Mesenchymal stem cell (in vitro differentiated cells and primary cell): ENCODE results near the gene DHRSX.
"Not testable (repeated sequence)": the region's sequence is repeated elsewhere in the genome, so short reads cannot be mapped to it uniquely, and the experiment has no call there.

ENCODE experiments used
- DNase-seq: peaks from one replicate; pipeline ENCODE4 v3.0.0-alpha.2; 2013
- H2AFZ ChIP-seq: one replicate; pipeline ENCODE4 v1.6.1; 2013; ENCODE audit warnings: low read depth, mild to moderate bottlenecking, control low read depth, inconsistent platforms, low read length, moderate library complexity
- H2AK5ac ChIP-seq: 2 replicates; pipeline ENCODE4 v1.6.1; 2013; ENCODE audit warnings: low read length, moderate library complexity, mild to moderate bottlenecking, inconsistent platforms; ENCODE audit not compliant: severe bottlenecking
- H2BK120ac ChIP-seq: one replicate; pipeline ENCODE4 v1.6.1; 2013; ENCODE audit warnings: low read depth, mild to moderate bottlenecking, inconsistent platforms, low read length, moderate library complexity
- H2BK12ac ChIP-seq, 2 experiments: one replicate each; pipeline ENCODE4 v1.6.1; 2013; ENCODE audit warnings: inconsistent platforms in 2 of 2, low read length in 2 of 2, mild to moderate bottlenecking in 2 of 2, moderate library complexity in 2 of 2, control low read depth in 1 of 2
- H2BK15ac ChIP-seq: one replicate; pipeline ENCODE4 v1.6.1; 2013; ENCODE audit warnings: mild to moderate bottlenecking, low read depth, inconsistent platforms; ENCODE audit not compliant: poor library complexity, severe bottlenecking
- H2BK5ac ChIP-seq: 2 replicates; pipeline ENCODE4 v1.6.1; 2013; ENCODE audit warnings: low read depth, mild to moderate bottlenecking, low read length, control low read depth, inconsistent platforms; ENCODE audit not compliant: poor library complexity, severe bottlenecking
- H3K14ac ChIP-seq, 2 experiments: one replicate each; pipeline ENCODE4 v1.6.1; 2013; ENCODE audit warnings: inconsistent platforms in 2 of 2, low read length in 2 of 2, control low read depth in 1 of 2, mild to moderate bottlenecking in 1 of 2, moderate library complexity in 1 of 2
- H3K18ac ChIP-seq, 2 experiments: one replicate each; pipeline ENCODE4 v1.6.1; 2013; ENCODE audit warnings: inconsistent platforms in 2 of 2, low read length in 2 of 2, control low read depth in 1 of 2, low read depth in 1 of 2, mild to moderate bottlenecking in 1 of 2
- H3K23ac ChIP-seq, 2 experiments: one replicate each; pipeline ENCODE4 v1.6.1; 2013; ENCODE audit warnings: inconsistent platforms in 2 of 2, low read length in 2 of 2, mild to moderate bottlenecking in 2 of 2, moderate library complexity in 2 of 2, control low read depth in 1 of 2
- H3K27ac ChIP-seq: 2 replicates; pipeline ENCODE4 v1.5.1; 2013; ENCODE audit warnings: mild to moderate bottlenecking, moderate library complexity, low read length, control low read depth, inconsistent platforms; ENCODE audit not compliant: poor library complexity, severe bottlenecking
- H3K27me3 ChIP-seq, 2 experiments: 2 replicates each; pipeline versions ENCODE4 v1.6.1 to v1.7.0; 2013; ENCODE audit warnings: low read length in 2 of 2, mild to moderate bottlenecking in 2 of 2, moderate library complexity in 2 of 2, control low read depth in 1 of 2, inconsistent platforms in 1 of 2; ENCODE audit not compliant: control insufficient read depth in 1 of 2, insufficient read depth in 1 of 2
- H3K36me3 ChIP-seq, 2 experiments: 2 replicates each; pipeline versions ENCODE4 v1.6.1 to v1.7.0; 2013; ENCODE audit warnings: low read length in 2 of 2, control low read depth in 1 of 2, inconsistent platforms in 1 of 2, low read depth in 1 of 2, mild to moderate bottlenecking in 1 of 2; ENCODE audit not compliant: insufficient read depth in 2 of 2, control insufficient read depth in 1 of 2
- H3K4ac ChIP-seq, 2 experiments: one replicate each; pipeline ENCODE4 v1.6.1; 2013; ENCODE audit warnings: inconsistent platforms in 2 of 2, low read length in 2 of 2, mild to moderate bottlenecking in 2 of 2, moderate library complexity in 2 of 2, control low read depth in 1 of 2, low read depth in 1 of 2
- H3K4me1 ChIP-seq: 2 replicates; pipeline ENCODE4 v1.6.1; 2013; ENCODE audit warnings: low read depth, low read length, control low read depth; ENCODE audit not compliant: control insufficient read depth, insufficient read depth
- H3K4me2 ChIP-seq: 2 replicates; pipeline ENCODE4 v1.6.1; 2013; ENCODE audit warnings: low read length, mild to moderate bottlenecking, inconsistent platforms; ENCODE audit not compliant: poor library complexity, severe bottlenecking
- H3K4me3 ChIP-seq, 2 experiments: 2 replicates each; pipeline versions ENCODE4 v1.5.1 to v1.7.0; 2013; ENCODE audit warnings: low read length in 2 of 2, mild to moderate bottlenecking in 2 of 2, control low read depth in 1 of 2, low read depth in 1 of 2; ENCODE audit not compliant: insufficient read depth in 1 of 2
- H3K79me1 ChIP-seq: replicated peaks from 2 replicates; pipeline ENCODE4 v1.6.1; 2013; ENCODE audit warnings: mild to moderate bottlenecking, control low read depth, low read length, inconsistent platforms; ENCODE audit not compliant: poor library complexity, severe bottlenecking
- H3K9ac ChIP-seq: 2 replicates; pipeline ENCODE4 v1.7.0; 2013; ENCODE audit warnings: mild to moderate bottlenecking, low read length, moderate library complexity
- H3K9me3 ChIP-seq: 2 replicates; pipeline ENCODE4 v1.7.0; 2013; ENCODE audit warnings: mild to moderate bottlenecking, low read length; ENCODE audit not compliant: control insufficient read depth
- H4K8ac ChIP-seq: one replicate; pipeline ENCODE4 v1.6.1; 2013; ENCODE audit warnings: inconsistent platforms, mild to moderate bottlenecking, low read length, moderate library complexity
- H4K91ac ChIP-seq: one replicate; pipeline ENCODE4 v1.6.1; 2013; ENCODE audit warnings: mild to moderate bottlenecking, low read length, inconsistent platforms
- WGBS: methylation state at CpG from one replicate; pipeline ENCODE4 v1.1.7; 2013; ENCODE audit warnings: mixed read lengths; 5-methylcytosine and 5-hydroxymethylcytosine counted together

Gene DHRSX

DNA sequence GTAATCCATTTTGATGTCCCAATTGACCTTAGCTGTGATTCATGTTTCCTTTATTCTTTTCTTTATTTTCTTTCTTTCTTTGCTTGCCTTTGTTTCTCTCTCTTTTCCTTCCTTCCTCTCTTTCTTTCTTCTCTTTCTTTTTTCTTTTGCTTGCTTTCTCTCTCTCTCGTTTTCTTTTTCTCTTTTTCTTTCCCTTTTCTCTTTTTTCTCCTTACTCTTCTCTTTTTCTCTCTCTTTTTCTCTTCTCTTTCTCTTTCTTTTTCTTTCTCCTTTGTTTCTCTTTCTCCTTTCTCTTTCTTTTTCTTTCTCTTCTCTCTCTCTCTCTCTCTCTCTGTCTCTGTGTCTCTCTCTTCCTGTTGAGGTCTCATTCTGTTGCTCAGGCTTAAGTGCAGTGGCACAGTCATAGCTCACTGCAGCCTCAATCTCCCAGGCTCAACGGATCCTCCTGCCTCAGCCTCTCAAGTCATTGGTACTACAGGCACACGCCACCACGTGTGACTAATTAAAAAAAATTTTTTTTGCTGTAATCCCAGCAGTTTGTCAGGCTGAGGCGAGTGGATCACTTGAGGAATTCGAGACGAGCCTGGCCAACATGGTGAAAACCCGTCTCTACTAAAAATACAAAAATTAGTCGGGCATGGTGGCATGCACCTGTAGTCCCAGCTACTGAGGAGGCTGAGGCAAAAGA is 8.0 kb upstream of the DHRSX start:
- no peak overlapping the region for H2BK15ac ChIP-seq
- H2AK5ac ChIP-seq: no peak overlapping the region
- no peak overlapping the region for H2BK5ac ChIP-seq
- H3K27ac ChIP-seq: no peak overlapping the region
- no peak overlapping the region for H3K4me2 ChIP-seq
- H3K14ac ChIP-seq: no peak overlapping the region
- no peak overlapping the region for H3K9ac ChIP-seq
- no peaks in the 10 kb centered on the region for H3K4me1 ChIP-seq
- H2BK120ac ChIP-seq: no peak overlapping the region
- no peaks in the 10 kb centered on the region for H3K36me3 ChIP-seq
- peaks cover 7 to 30% of the 10 kb centered on the region in 2 experiments for H3K27me3 ChIP-seq
- H3K79me1 ChIP-seq: no peaks in the 10 kb centered on the region
- DNase-seq: no peak
- H3K4ac ChIP-seq: no peak overlapping the region
- H2AFZ ChIP-seq: no peak overlapping the region
- H3K4me3 ChIP-seq: no peak overlapping the region
- no peaks in the 10 kb centered on the region for H3K9me3 ChIP-seq
- H3K18ac ChIP-seq: no peak overlapping the region
- WGBS: 85% methylated on average over 9 of the region's 9 CpGs
- no peak overlapping the region for H4K8ac ChIP-seq
- no peak overlapping the region for H4K91ac ChIP-seq
- H3K23ac ChIP-seq: no peak overlapping the region
- no peak overlapping the region for H2BK12ac ChIP-seq

DNA sequence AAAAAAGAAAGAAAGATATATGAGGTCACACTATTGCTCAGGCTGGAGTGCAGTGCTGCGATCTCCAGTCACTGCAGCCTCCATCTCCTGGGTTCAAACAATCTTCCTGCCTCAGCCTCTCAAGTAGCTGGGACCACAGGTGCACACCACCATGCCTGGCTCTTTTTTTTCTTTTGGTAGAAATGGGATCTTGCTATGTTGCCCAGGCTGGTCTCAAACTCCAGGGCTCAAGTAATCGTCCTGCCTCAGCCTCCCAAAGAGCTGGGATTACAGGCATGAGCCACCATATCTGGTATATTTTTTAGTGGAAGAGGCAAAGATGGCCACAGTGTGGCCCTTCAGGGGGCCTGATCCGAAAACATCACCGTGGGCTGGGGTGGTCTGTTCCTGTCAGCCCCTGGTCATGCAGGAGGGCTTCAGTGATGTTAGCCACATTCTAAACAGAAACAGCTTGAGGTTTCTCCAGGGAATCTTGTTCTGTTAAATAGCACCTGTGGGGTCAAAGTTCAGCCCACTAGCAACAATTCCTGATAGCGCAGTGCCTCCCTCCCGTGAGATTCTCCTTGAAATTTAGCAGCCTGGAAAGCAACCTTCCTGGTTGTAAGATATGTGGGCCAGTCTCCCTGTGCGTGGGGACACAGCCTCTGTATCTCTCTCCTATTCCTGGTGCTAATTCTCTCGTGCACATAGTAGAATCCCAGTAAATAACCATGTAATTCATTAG is 7.3 kb upstream of the DHRSX start:
- 76% methylated on average over 5 of the region's 8 CpGs for WGBS
- Histone ChIP-seq H2BK120ac (no peak overlapping the region), H3K9me3 (no peaks in the 10 kb centered on the region), H3K27ac (no peak overlapping the region), H3K9ac (no peak overlapping the region), H2AFZ (no peak overlapping the region), H2BK5ac (no peak overlapping the region), H3K23ac (no peak overlapping the region), H2BK12ac (no peak overlapping the region), H3K36me3 (no peaks in the 10 kb centered on the region), H3K79me1 (no peaks in the 10 kb centered on the region), H3K14ac (no peak overlapping the region), H3K4me2 (no peak overlapping the region), H3K4me3 (no peak overlapping the region), H3K27me3 (peaks cover 7 to 23% of the 10 kb centered on the region in 2 experiments), H4K91ac (no peak overlapping the region), H3K4ac (no peak overlapping the region), H2BK15ac (no peak overlapping the region), H4K8ac (no peak overlapping the region), H3K4me1 (no peaks in the 10 kb centered on the region), H3K18ac (no peak overlapping the region), H2AK5ac (no peak overlapping the region)
- no peak for DNase-seq

DNA sequence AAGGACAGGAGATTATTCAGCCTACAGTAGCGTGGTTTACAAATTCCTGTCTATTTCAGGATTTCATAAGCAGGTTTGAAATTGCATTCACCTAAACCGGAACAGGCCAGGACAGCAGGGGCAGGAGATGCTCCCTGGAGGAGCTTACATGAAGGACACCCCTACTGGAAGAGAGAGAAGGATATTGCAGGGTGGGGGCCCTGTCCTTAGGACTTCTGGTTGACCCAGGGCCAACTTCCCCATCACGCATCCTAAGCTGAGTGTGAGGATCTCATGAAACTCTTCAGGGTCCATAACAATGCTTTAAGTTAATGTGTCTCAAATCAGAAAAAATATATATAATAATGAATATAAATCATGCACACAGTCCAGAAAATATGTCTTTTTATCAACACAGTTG is 6.4 kb upstream of the DHRSX start:
- Histone ChIP-seq H2BK12ac (no peak overlapping the region), H3K4me1 (peaks cover 4% of the 10 kb centered on the region), H3K36me3 (no peaks in the 10 kb centered on the region), H3K23ac (no peak overlapping the region), H2BK5ac (no peak overlapping the region), H3K4me3 (no peak overlapping the region), H3K27ac (no peak overlapping the region), H3K4me2 (no peak overlapping the region), H4K91ac (no peak overlapping the region), H2AFZ (no peak overlapping the region), H2BK120ac (no peak overlapping the region), H3K27me3 (peaks cover 7 to 19% of the 10 kb centered on the region in 2 experiments), H2BK15ac (no peak overlapping the region), H3K9me3 (no peaks in the 10 kb centered on the region), H3K14ac (no peak overlapping the region), H3K18ac (no peak overlapping the region), H3K4ac (no peak overlapping the region), H3K79me1 (no peaks in the 10 kb centered on the region), H3K9ac (no peak overlapping the region), H4K8ac (no peak overlapping the region), H2AK5ac (no peak overlapping the region)
- WGBS: 92% methylated on average over 2 of the region's 3 CpGs
- DNase-seq: no peak

DNA sequence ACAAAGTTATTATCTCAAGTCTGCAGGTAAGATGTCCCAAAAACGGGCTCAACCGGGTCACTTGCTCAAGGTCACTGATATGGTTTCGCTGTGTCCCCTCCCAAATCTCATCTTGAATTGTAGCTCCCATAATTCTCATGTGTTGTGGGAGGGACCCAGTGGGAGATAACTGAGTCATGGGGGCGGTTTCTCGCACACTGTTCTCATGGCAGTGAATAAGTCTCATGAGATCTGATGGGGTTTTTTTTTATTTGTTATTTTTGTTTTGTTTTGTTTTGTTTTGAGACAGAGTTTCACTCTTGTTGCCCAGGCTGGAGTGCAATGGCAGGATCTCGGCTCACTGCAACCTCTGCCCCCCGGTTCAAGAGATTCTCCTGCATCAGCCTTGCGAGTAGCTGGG is 4.6 kb upstream of the DHRSX start:
- peaks cover 13% of the 10 kb centered on the region for H3K4me1 ChIP-seq

More for the DNA sequence above, 4.6 kb upstream of the DHRSX start:
- H3K4me3 ChIP-seq, H2AFZ ChIP-seq, H2BK12ac ChIP-seq, H3K4me2 ChIP-seq, H3K27ac ChIP-seq, H2BK15ac ChIP-seq, H3K18ac ChIP-seq, H2BK120ac ChIP-seq, H3K36me3 ChIP-seq, H3K23ac ChIP-seq, H2AK5ac ChIP-seq, H3K9me3 ChIP-seq, DNase-seq, H3K27me3 ChIP-seq, H3K9ac ChIP-seq, H3K4ac ChIP-seq, H4K8ac ChIP-seq, H3K79me1 ChIP-seq, H3K14ac ChIP-seq, H2BK5ac ChIP-seq, H4K91ac ChIP-seq: not testable (repeated sequence)
- 97% methylated on average over 8 of the region's 8 CpGs for WGBS
